MM.1S (cell line): ENCODE results near the gene GNPTAB.

ENCODE experiments used
- CTCF ChIP-seq: fragments of 300-600 bp; sonication (generic); IDR thresholded peaks from 2 replicates; pipeline ENCODE4 v1.5.1; 2016; ENCODE audit warnings: antibody characterized with exemption, low read length, mixed read lengths
- EZH2 ChIP-seq: fragments of 300-600 bp; sonication (generic); optimal IDR thresholded peaks from 2 replicates; pipeline ENCODE3; 2017; ENCODE audit warnings: low read depth, mild to moderate bottlenecking, antibody characterized with exemption, low read length, mixed read lengths

DNA sequence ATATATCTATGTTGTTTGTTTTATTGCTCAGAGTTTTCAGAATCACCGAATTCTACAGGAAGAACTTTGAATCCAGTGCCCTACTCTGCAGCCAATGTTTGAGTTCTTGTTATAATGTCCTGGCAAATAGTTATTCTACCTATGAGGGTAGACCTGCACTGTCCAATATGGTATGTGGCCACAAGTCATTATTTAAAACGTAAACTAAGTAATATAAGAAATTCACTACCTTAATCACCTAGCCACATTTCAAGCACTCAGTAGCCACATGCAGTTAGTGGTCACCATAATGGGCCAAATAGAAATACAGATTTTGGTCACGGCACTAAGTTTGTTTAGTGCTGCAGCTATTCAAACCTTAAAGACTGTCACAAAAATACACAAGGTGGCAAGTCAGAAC lies 26.4 kb downstream of the GNPTAB start:
- TF ChIP-seq EZH2 (no peak), CTCF (no peak)
